Cardiac ventricle fibroblast (primary cell): ENCODE results near the gene LILRA2. TPM values are rescaled to one million over a fixed set of nuclear protein-coding genes. Genes with fewer than 3 reads are reported as not detected.

Source experiments
- total RNA-seq: library from RNA; depleted of rRNA; stranded (reverse); fragments of >200 nt; gene quantifications from 2 replicates; pipeline ENCODE4 v1.2.3, GENCODE V29; 2015

LILRA2 gene
- not detected in 2 replicates for total RNA-seq

GRCh38 chr19:54573330-54573872 is at the start of gene LILRA2:
Gene LILRA2 (plus strand): TSS chr19:54573790. CDS start chr19:54573879, 89 bp downstream.

GRCh38 chr19:54593445-54593844 is 19.9 kb downstream of the LILRA2 start, which contains the start of gene LILRA1:
Gene LILRA1 (plus strand): TSS chr19:54593632. CDS start chr19:54594245, 613 bp downstream.

GRCh38 chr19:54630262-54630661 is 56.7 kb downstream of the LILRA2 start, which contains the start of gene LILRB1:
Gene LILRB1 (plus strand): TSS chr19:54630484. CDS start chr19:54631074, 590 bp downstream.

Other genes with a start within 250 kb of the LILRA2 start
- gene LILRA4, start 234.6 kb upstream of the LILRA2 start, total RNA-seq = not detected in 2 replicates
- not detected in 2 replicates for gene LAIR1, start 208.9 kb upstream of the LILRA2 start, total RNA-seq
- gene TTYH1, start 158.3 kb upstream of the LILRA2 start, total RNA-seq = not detected in 2 replicates
- 25.3 and 30.3 TPM in 2 replicates for gene LENG8, start 124.6 kb upstream of the LILRA2 start, total RNA-seq
- gene LENG9, start 110.0 kb upstream of the LILRA2 start, total RNA-seq = 8.3 and 9.4 TPM in 2 replicates
- 75.9 and 77.8 TPM in 2 replicates for gene CDC42EP5, start 100.5 kb upstream of the LILRA2 start, total RNA-seq
- gene LAIR2, start 71.0 kb upstream of the LILRA2 start, total RNA-seq = not detected in 2 replicates
- gene LILRA1, start 19.8 kb downstream of the LILRA2 start, total RNA-seq = not detected in 2 replicates
- not detected in 2 replicates for gene LILRB1, start 56.7 kb downstream of the LILRA2 start, total RNA-seq
- not detected in 2 replicates for gene LILRB4, start 89.2 kb downstream of the LILRA2 start, total RNA-seq
- gene KIR3DL3, start 150.7 kb downstream of the LILRA2 start, total RNA-seq = not detected in 2 replicates
- not detected in 2 replicates for gene KIR2DL3, start 164.7 kb downstream of the LILRA2 start, total RNA-seq
- gene KIR2DL1, start 196.0 kb downstream of the LILRA2 start, total RNA-seq = not detected in 2 replicates
- not detected in 2 replicates for gene KIR2DL4, start 229.8 kb downstream of the LILRA2 start, total RNA-seq
- gene KIR3DL1, start 242.7 kb downstream of the LILRA2 start, total RNA-seq = not detected in 2 replicates